HG02588 (cell line): ENCODE data around the gene SART1.
"Not testable (repeated sequence)": the region's sequence is repeated elsewhere in the genome, so short reads cannot be mapped to it uniquely, and the experiment has no call there.

Experiments used
- ATAC-seq: cut with Tn5 transposase; IDR thresholded peaks from one replicate; pipeline ENCODE4 v1.9.1; 2021; ENCODE audit warnings: mild to moderate bottlenecking, moderate library complexity; ENCODE audit not compliant: unreplicated experiment

SART1 gene

GRCh38 chr11:65987336-65987735 lies 25.8 kb downstream of the SART1 start:
- no peak for ATAC-seq

DNA sequence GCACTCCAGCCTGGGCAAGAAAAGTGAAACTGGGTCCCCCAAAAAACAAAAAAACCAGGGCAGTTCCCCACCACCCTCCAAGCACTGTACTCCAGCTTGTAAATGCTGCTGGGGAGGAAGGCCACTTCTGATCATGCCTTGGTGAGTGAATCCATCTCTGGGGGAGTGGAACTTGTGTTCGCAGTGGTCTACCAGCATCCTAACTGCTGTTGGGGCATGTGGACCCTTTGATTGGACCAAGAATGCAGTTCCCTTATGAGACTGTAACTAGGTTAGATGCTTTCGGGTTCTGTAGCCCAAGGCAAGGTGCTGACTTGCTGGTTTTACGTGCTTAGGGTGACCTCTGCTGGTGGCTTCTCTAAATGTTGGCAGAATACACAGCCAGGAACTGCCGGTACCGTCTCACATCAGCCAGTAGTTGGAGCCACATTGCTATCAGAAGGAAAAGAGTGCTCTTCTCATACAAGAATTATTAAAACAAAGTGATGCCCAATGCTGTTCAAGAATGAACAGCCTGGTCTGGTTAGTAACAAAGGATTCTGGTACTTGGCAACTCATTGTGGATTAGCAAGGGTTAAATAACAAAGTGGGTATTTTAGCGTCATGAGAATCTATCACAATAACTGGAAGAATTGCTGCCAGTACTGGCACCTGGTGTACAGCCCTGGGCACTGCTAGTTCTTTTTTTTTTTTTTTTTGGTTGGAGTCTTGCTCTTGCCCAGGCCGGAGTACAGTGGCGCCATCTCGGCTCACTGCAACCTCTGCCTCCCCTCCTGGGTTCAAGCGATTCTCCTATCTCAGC lies 27.5 kb downstream of the SART1 start:
- peak; percentile 88 for ATAC-seq

- no peak for ATAC-seq
Observed at GRCh38 chr11:65992056-65992455, 30.5 kb downstream of the SART1 start.

- no peak for ATAC-seq
Observed at GRCh38 chr11:65997286-65997685, 35.8 kb downstream of the SART1 start.

- peak; percentile 72 for ATAC-seq
Observed at GRCh38 chr11:66001942-66002647, 40.6 kb downstream of the SART1 start, which contains the start of the genes BANF1 and EIF1AD. TSS of gene BANF1 (plus strand) at chr11:66002503. CDS start at chr11:66003251, 748 bp downstream. TSS of gene EIF1AD (minus strand) at chr11:66002157. CDS start at chr11:66000389, 1,768 bp downstream.

- ATAC-seq, result peak; percentile 47
Observed at GRCh38 chr11:66002648-66003225, 41.2 kb downstream of the SART1 start.

DNA sequence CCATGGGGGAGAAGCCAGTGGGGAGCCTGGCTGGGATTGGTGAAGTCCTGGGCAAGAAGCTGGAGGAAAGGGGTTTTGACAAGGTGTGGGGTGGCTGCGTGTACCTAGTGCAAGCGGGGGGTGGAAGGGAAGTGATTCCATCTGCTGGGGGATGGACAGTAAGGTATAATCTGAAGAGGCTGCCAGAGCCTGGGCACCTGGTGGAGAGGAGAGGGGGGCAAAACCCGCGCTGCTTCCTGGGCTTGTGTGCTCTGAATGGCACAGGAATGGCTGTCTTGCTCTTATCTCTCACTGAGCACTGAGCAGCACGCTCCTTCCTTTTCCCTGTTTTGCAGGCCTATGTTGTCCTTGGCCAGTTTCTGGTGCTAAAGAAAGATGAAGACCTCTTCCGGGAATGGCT lies 41.8 kb downstream of the SART1 start:
- no peak for ATAC-seq

DNA sequence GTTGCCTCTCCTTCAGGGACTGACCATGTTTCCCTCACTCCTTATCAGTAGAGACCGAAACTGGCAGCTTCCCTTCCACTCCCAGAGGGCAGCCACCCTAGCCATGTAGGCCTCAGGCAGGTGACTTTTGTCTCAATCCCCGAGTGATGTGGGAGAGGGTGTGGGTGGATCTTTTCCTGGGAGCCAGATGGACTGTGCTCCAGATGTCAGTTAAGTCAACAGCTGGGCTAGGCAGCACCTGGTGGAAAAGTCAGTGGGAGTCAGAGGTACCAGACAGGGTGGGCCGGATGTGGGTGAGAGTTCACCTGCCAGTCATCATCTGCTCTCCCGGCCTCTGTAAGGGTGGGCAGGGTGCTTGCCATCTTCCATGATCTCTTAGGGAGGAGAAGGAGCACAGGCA lies 42.7 kb downstream of the SART1 start:
- ATAC-seq, result no peak

DNA sequence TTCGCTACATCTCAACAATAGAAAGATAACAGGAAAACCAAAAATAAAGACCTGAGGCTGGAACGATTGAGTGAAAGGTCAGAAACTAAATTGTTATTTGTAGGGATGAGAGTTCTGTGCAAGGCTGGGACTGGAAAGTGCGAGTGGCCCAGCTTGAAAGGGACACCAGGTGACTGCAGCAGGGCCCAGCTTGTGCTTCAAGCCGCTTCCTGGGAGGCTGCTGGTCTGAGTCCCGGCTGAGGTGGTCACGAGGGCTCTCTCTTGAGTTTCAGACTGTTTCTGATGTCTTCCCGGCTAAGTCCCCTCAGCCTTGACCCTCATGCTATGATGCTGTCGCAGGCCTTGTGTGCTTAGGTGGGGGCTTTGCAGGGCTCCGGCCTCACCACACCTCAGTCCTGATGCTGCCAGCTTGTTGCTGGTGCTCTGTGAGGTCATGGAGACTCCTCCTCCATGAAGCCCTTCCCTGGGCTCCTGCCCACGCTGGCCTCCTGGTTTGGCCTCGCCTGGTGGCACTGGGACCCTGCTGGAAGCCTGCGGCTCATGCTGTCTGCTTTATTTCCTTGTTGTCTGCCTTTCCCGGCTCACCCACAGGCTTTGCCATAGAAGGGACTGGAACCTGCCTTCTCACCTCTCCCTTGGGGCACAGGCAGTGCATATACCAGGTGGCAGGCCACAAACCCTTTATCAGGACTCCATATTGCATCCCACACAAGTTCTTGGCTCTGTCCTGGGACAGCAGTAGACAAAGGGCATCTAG lies 44.8 kb downstream of the SART1 start:
- ATAC-seq, result no peak

DNA sequence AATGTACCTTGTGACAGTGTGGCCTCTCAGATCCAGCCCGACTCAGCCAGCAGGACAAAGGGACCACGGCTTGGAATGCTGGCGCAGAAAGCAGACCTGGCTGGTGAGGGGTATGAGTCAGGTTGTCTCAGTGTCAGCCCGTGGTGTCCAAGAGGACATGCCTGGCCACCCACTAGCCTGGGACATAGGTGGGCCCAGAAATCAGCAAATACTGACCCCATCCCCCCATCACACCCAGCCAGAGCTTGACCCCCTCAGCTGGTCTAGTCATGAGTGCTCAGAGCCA lies 45.3 kb downstream of the SART1 start:
- no peak for ATAC-seq

DNA sequence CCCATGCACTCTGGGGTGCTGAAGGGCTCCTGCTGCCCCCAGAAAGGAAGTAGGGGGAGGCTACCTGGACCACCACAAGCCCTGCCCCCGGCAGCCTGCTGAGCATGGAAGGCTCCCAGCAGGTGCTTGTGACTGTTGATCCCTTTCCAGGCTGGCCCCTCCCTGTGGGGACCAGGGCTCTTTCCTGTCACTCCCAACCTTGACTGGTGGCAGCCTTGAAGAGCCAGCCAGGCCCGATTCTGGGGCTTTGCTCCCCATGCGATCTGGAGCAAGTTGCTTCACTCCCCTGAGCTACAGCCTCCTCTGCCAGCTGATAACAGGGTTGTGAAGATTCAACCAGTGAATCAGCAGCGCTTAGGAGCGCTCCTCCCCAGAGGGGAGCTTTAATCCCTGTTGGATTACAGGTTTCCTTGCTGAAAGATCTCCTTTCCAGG lies 45.7 kb downstream of the SART1 start:
- ATAC-seq, result no peak

DNA sequence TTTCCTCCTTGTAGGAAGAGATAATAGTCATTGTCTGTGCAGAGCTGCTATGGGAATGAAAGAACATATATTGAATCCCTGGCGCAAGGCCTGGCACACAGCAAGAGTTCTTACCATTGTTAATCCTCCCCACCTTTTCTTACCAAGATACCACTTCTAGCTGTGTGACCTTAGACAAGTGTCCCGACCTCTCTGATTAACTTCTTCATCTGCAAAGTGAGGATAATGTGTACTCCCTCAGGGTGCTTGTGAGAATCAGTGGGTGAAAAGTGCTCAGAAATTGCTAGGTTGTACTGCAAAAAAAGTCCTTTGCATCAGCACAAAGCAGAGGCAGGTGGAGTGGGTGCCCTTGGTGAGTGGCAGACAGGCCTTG lies 46.5 kb downstream of the SART1 start:
- ATAC-seq, result no peak

DNA sequence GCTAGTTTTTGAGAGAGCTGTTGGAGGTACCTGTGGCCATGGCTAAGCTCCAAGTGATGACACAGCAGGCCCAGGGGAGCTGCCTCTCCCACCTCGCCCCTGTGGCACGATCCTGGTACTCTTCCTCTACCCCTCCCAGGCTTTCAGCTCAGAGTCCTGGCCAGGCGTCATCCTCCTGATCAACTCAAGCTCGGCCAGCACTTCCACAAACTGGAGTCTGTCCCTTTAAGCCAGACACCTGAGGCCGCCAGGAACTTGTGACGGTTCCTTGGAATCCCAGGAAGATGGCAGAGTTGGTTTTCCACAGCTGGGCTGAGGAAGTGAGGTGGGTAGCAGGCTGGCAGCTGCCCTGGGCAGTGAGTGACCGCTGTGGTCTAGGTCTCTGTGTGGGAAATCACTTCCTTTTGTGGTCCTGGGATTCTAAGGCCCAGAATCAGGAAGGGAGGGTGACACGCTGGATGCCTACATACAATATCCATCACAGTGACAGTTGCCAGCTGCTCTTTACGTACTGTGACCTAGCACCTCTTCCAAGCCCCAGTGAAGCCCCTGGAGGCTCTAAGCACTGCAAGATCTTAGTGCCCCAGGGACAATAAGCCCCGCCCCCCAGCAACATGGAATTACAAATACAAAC lies 47.1 kb downstream of the SART1 start:
- no peak for ATAC-seq

- not testable (repeated sequence) for ATAC-seq
Observed at GRCh38 chr11:66010036-66010435, 48.5 kb downstream of the SART1 start.

- ATAC-seq, result no peak
Observed at GRCh38 chr11:66011239-66011784, 49.8 kb downstream of the SART1 start.

DNA sequence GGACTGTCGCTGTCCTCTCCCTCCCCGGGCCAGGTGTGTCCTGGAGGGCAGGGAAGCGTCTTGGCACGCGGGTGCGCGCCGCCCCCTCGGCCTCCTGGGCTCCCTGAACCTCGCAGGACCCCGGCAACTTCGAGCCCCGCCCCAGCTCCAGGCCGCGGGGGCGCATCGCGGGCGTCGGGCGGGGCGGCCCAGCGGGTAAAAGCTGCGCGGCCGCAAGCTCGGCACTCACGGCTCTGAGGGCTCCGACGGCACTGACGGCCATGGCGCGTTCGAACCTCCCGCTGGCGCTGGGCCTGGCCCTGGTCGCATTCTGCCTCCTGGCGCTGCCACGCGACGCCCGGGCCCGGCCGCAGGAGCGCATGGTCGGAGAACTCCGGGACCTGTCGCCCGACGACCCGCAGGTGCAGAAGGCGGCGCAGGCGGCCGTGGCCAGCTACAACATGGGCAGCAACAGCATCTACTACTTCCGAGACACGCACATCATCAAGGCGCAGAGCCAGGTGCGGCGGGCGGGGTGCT lies 50.3 kb downstream of the SART1 start, which contains the start of gene CST6:
Gene CST6 (plus strand): TSS at position 224 of the 519 bp plus-strand sequence. CDS start 37 bp downstream, at position 261.
- ATAC-seq, result no peak

- ATAC-seq, result no peak
Observed at GRCh38 chr11:66012371-66012945, 50.9 kb downstream of the SART1 start.

- ATAC-seq, result no peak
Observed at GRCh38 chr11:66012946-66013761, 51.6 kb downstream of the SART1 start.

- ATAC-seq, result no peak
Observed at GRCh38 chr11:66013762-66014100, 52.2 kb downstream of the SART1 start.
